Stimulated activated effector memory CD8-positive, alpha-beta T cell treated with anti-CD3 and anti-CD28 coated beads, Interleukin-12 subunit alpha, Interleukin-12 subunit beta, amount 100 ng/mL, for 72 hours (primary cell): ENCODE measurements around the gene ZNF225.
"Not testable (repeated sequence)": the region's sequence is repeated elsewhere in the genome, so short reads cannot be mapped to it uniquely, and the experiment has no call there.

Experiments used
- ATAC-seq: fragments of 150-1000 bp; cut with Tn5 transposase; 2 replicates; pipeline ENCODE4 v1.10.0; 2021
- DNase-seq, 2 donors: peaks; one replicate each; pipeline ENCODE4 v3.0.0; 2021 to 2022; ENCODE audit warnings: low spot score in 2 of 2
- H3K27ac Mint-ChIP-seq: one replicate; pipeline ENCODE4 v1.8.0; 2022; ENCODE audit warnings: mild to moderate bottlenecking, mixed read lengths
- H3K36me3 Mint-ChIP-seq: one replicate; pipeline ENCODE4 v1.8.0; 2022; ENCODE audit warnings: mild to moderate bottlenecking, mixed read lengths
- H3K4me1 Mint-ChIP-seq: one replicate; pipeline ENCODE4 v1.8.0; 2022; ENCODE audit warnings: mixed read lengths
- H3K4me3 Mint-ChIP-seq: one replicate; pipeline ENCODE4 v1.8.0; 2022; ENCODE audit warnings: mild to moderate bottlenecking, mixed read lengths
- H3K9me3 Mint-ChIP-seq: one replicate; pipeline ENCODE4 v1.8.0; 2022; ENCODE audit warnings: mixed read lengths

Gene ZNF225

GRCh38 chr19:44131955-44132354, 18.8 kb downstream of the ZNF225 start:
- H3K27ac Mint-ChIP-seq: no peak overlapping the region
- peaks cover 25% of the 10 kb centered on the region for H3K36me3 Mint-ChIP-seq
- no peak for ATAC-seq
- peaks cover 14% of the 10 kb centered on the region for H3K9me3 Mint-ChIP-seq
- DNase-seq: no peak
- no peaks in the 10 kb centered on the region for H3K4me1 Mint-ChIP-seq
- no peak overlapping the region for H3K4me3 Mint-ChIP-seq

- peak; percentile 93 for ATAC-seq
- H3K9me3 Mint-ChIP-seq: peaks cover 10% of the 10 kb centered on the region
- peak within 1 kb of the TSS; percentile 97 for H3K27ac Mint-ChIP-seq
- H3K4me3 Mint-ChIP-seq: peak within 1 kb of the TSS; percentile 97
- H3K36me3 Mint-ChIP-seq: peaks cover 20% of the 10 kb centered on the region
- DNase-seq: peak; percentile 40 to 80
- peaks cover 14% of the 10 kb centered on the region for H3K4me1 Mint-ChIP-seq
These were observed 28.2 kb downstream of the ZNF225 start, which contains the start of gene ZNF234 for GRCh38 chr19:44141191-44142058. Gene ZNF234 (plus strand): TSS chr19:44141554. CDS start chr19:44144633, 3,079 bp downstream.

GRCh38 chr19:44142059-44142433, 28.8 kb downstream of the ZNF225 start:
- ATAC-seq (peak; percentile 46), DNase-seq (no peak)
- peaks cover 23% of the 10 kb centered on the region for H3K36me3 Mint-ChIP-seq
- peaks cover 8% of the 10 kb centered on the region for H3K9me3 Mint-ChIP-seq
- H3K4me1 Mint-ChIP-seq: peaks cover 14% of the 10 kb centered on the region
- peak overlapping the region; percentile 97 for H3K4me3 Mint-ChIP-seq
- H3K27ac Mint-ChIP-seq: peak overlapping the region; percentile 97

DNA sequence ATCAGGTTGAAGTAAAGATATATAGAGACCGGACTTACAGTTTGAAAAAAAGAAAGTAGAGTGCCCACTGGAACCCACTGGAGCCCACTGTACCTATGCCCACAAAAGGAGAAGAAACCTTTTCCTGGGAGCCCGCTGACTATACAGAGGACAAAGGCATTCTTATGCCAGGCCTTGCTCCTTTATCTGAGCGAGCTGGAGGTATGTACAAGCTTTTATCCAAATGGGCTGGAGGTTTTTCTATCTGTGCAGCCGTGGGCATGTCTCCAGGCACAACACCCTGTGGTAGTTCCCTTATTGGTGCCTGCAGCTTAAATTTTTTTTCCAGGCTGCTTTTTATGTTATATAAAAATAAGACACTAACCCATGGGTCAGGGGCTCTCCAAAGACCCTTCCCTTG, 36.6 kb downstream of the ZNF225 start:
- H3K9me3 Mint-ChIP-seq: peaks cover 15% of the 10 kb centered on the region

GRCh38 chr19:44151491-44151890, 38.3 kb downstream of the ZNF225 start:
- Mint-ChIP-seq H3K27ac (no peak overlapping the region), H3K36me3 (peaks cover 83% of the 10 kb centered on the region), H3K9me3 (peaks cover 26% of the 10 kb centered on the region), H3K4me1 (no peaks in the 10 kb centered on the region), H3K4me3 (no peak overlapping the region)
- no peak for DNase-seq
- no peak for ATAC-seq

More for the DNA sequence above, 36.6 kb downstream of the ZNF225 start:
- no peak for DNase-seq
- no peak overlapping the region for H3K4me3 Mint-ChIP-seq
- no peak for ATAC-seq
- H3K27ac Mint-ChIP-seq: no peak overlapping the region
- H3K36me3 Mint-ChIP-seq: peaks cover 90% of the 10 kb centered on the region
- no peaks in the 10 kb centered on the region for H3K4me1 Mint-ChIP-seq

- Mint-ChIP-seq H3K4me3 (no peak overlapping the region), H3K36me3 (peaks cover 44% of the 10 kb centered on the region), H3K4me1 (no peaks in the 10 kb centered on the region), H3K27ac (no peak overlapping the region), H3K9me3 (peaks cover 39% of the 10 kb centered on the region)
- ATAC-seq (no peak), DNase-seq (no peak)
These were observed 43.3 kb downstream of the ZNF225 start for GRCh38 chr19:44156475-44156874.

- no peak overlapping the region for H3K4me3 Mint-ChIP-seq
- no peak for DNase-seq
- no peak overlapping the region for H3K27ac Mint-ChIP-seq
- peaks cover 26% of the 10 kb centered on the region for H3K4me1 Mint-ChIP-seq
- H3K36me3 Mint-ChIP-seq: peaks cover 35% of the 10 kb centered on the region
- peaks cover 18% of the 10 kb centered on the region for H3K9me3 Mint-ChIP-seq
- ATAC-seq: no peak
These were observed 50.6 kb downstream of the ZNF225 start for GRCh38 chr19:44163789-44164188.

DNA sequence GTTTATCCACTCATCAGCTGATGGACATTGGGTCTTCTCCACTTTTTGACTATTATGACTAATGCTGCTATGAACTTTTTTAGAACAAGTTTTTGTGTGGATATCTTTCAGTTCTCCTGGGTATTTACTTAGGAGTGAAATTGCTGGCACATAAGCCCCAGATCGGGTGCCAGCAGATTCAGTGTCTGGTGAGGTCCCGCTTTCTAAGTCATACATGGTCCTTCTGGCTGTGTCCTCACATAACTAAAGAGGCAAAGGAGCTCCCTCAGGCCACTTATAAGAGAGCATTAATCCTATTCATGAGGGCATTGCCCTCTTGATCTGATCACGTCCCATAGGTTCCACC, 51.1 kb downstream of the ZNF225 start:
- peaks cover 19% of the 10 kb centered on the region for H3K9me3 Mint-ChIP-seq

GRCh38 chr19:44164673-44165512, 51.7 kb downstream of the ZNF225 start, which contains the start of gene ZNF226:
Gene ZNF226 (plus strand): TSS chr19:44165100. CDS start chr19:44170081, 4,981 bp downstream.
- H3K4me3 Mint-ChIP-seq: peak within 1 kb of the TSS; percentile 93
- ATAC-seq: peak; percentile 84
- peak; percentile 52 to 89 for DNase-seq
- peaks cover 46% of the 10 kb centered on the region for H3K36me3 Mint-ChIP-seq
- peaks cover 16% of the 10 kb centered on the region for H3K9me3 Mint-ChIP-seq
- H3K27ac Mint-ChIP-seq: peak within 1 kb of the TSS; percentile 98
- peaks cover 26% of the 10 kb centered on the region for H3K4me1 Mint-ChIP-seq

More for the DNA sequence above, 51.1 kb downstream of the ZNF225 start:
- Mint-ChIP-seq H3K36me3 (peaks cover 40% of the 10 kb centered on the region), H3K27ac (peak overlapping the region; percentile 98), H3K4me1 (peaks cover 26% of the 10 kb centered on the region), H3K4me3 (peak overlapping the region; percentile 93)
- DNase-seq (peak in 1 of 2 donors; percentile 49), ATAC-seq (no peak)

DNA sequence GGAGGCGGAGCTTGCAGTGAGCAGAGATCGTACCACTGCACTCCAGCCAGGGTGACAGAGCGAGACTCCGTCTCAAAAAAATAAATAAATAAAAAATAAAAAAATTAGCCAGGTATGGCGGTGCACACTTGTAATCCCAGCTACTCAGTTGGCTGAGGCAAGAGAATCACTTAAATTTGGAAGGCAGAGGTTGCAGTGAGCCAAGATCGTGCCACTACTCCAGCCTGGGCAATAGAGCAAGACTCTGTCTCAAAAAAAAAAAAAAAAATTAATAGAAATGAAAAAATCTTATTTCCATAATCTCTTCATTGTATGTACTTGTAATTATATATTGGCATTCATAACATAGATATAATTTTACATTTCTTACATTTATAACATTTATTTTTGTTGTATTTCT, 57.5 kb downstream of the ZNF225 start:
- not testable (repeated sequence) for DNase-seq, H3K27ac Mint-ChIP-seq, H3K4me3 Mint-ChIP-seq, ATAC-seq
- Mint-ChIP-seq H3K4me1 (peaks cover 15% of the 10 kb centered on the region), H3K36me3 (peaks cover 95% of the 10 kb centered on the region), H3K9me3 (peaks cover 32% of the 10 kb centered on the region)

DNA sequence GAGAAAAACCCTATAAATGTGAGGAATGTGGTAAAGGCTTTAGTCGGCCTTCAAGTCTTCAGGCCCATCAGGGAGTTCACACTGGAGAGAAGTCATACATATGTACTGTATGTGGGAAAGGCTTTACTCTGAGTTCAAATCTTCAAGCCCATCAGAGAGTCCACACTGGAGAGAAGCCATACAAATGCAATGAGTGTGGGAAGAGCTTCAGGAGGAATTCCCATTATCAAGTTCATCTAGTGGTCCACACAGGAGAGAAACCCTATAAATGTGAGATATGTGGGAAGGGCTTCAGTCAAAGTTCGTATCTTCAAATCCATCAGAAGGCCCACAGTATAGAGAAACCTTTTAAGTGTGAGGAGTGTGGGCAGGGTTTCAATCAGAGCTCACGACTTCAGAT, 63.4 kb downstream of the ZNF225 start:
- Mint-ChIP-seq H3K9me3 (peaks cover 38% of the 10 kb centered on the region), H3K4me1 (no peaks in the 10 kb centered on the region), H3K4me3 (no peak overlapping the region), H3K36me3 (peaks cover 51% of the 10 kb centered on the region), H3K27ac (no peak overlapping the region)
- ATAC-seq (no peak), DNase-seq (no peak)

DNA sequence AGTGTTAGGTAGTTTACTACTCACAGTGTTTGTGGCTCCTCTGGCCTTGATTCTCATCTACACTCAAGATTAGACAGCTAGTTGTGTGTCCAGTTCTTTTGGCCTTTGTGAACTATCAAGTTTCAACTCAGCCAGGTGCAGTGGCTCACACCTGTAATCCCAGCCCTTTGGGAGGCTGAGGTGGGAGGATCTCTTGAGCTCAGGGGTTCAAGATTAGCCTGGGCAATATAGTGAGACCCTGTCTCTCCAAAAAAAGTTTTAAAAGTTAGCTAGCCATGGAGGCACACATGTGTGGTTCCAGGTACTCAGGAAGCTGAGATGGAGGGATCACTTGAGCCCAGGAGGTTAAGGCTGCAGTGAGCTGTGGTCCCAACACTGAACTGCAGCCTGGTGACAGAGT, 67.8 kb downstream of the ZNF225 start:
- Mint-ChIP-seq H3K36me3 (peaks cover 7% of the 10 kb centered on the region), H3K4me1 (no peaks in the 10 kb centered on the region), H3K4me3 (no peak overlapping the region), H3K27ac (no peak overlapping the region), H3K9me3 (peaks cover 27% of the 10 kb centered on the region)
- DNase-seq (no peak), ATAC-seq (no peak)

GRCh38 chr19:44182145-44182544, 68.9 kb downstream of the ZNF225 start:
- ATAC-seq (no peak), DNase-seq (no peak)
- H3K4me3 Mint-ChIP-seq: no peak overlapping the region
- peaks cover 3% of the 10 kb centered on the region for H3K36me3 Mint-ChIP-seq
- H3K27ac Mint-ChIP-seq: no peak overlapping the region
- peaks cover 19% of the 10 kb centered on the region for H3K9me3 Mint-ChIP-seq
- H3K4me1 Mint-ChIP-seq: no peaks in the 10 kb centered on the region
